ENCODE measurements around the gene FST.

Gene FST

GRCh38 chr5:53464722-53465121 is 15.7 kb upstream of the FST start:
- intact Hi-C loops (cut with DNase I; ENCODE audit: low total_unique reads) = no loop called here
- Histone ChIP-seq H3K4me3 (no peak overlapping the region), H3K36me3 (no peaks in the 10 kb centered on the region), H3K27me3 (no peaks in the 10 kb centered on the region), H3K4me1 (no peaks in the 10 kb centered on the region), H3K9me3 (no peaks in the 10 kb centered on the region), H3K27ac (no peak overlapping the region)
- DNase-seq = no peak
- no peak for TF ChIP-seq CTCF (IDR thresholded peaks at IDR 0.05)

- Histone ChIP-seq H3K9me3 (no peaks in the 10 kb centered on the region), H3K27me3 (no peaks in the 10 kb centered on the region), H3K27ac (no peak overlapping the region), H3K36me3 (no peaks in the 10 kb centered on the region), H3K4me3 (no peak overlapping the region), H3K4me1 (no peaks in the 10 kb centered on the region)
- TF ChIP-seq CTCF (IDR thresholded peaks at IDR 0.05) = no peak
- DNase-seq = no peak
- intact Hi-C loops (cut with DNase I; ENCODE audit: low total_unique reads) = no loop called here
These were observed 10.3 kb upstream of the FST start for GRCh38 chr5:53469946-53470687.

GRCh38 chr5:53472279-53472678 is 8.2 kb upstream of the FST start:
- H3K27me3 ChIP-seq = no peaks in the 10 kb centered on the region
- no peak for TF ChIP-seq CTCF (IDR thresholded peaks at IDR 0.05)
- no peaks in the 10 kb centered on the region for H3K4me1 ChIP-seq
- intact Hi-C loops (cut with DNase I; ENCODE audit: low total_unique reads) = no loop called here
- H3K27ac ChIP-seq = no peak overlapping the region
- DNase-seq = no peak
- H3K4me3 ChIP-seq = no peak overlapping the region
- H3K36me3 ChIP-seq = no peaks in the 10 kb centered on the region
- H3K9me3 ChIP-seq = no peaks in the 10 kb centered on the region

- Histone ChIP-seq H3K9me3 (no peaks in the 10 kb centered on the region), H3K27me3 (no peaks in the 10 kb centered on the region), H3K4me1 (no peaks in the 10 kb centered on the region), H3K4me3 (no peak overlapping the region), H3K27ac (no peak overlapping the region), H3K36me3 (no peaks in the 10 kb centered on the region)
- intact Hi-C loops (cut with DNase I; ENCODE audit: low total_unique reads) = no loop called here
- TF ChIP-seq CTCF (IDR thresholded peaks at IDR 0.05) = no peak
- no peak for DNase-seq
These were observed 7.5 kb upstream of the FST start for GRCh38 chr5:53472720-53473510.

GRCh38 chr5:53473633-53474032 is 6.8 kb upstream of the FST start:
- intact Hi-C loops (cut with DNase I; ENCODE audit: low total_unique reads) = no loop called here
- no peak for TF ChIP-seq CTCF (IDR thresholded peaks at IDR 0.05)

More at GRCh38 chr5:53473633-53474032, 6.8 kb upstream of the FST start:
- H3K36me3 ChIP-seq = no peaks in the 10 kb centered on the region
- no peak overlapping the region for H3K4me3 ChIP-seq
- DNase-seq = no peak
- H3K9me3 ChIP-seq = no peaks in the 10 kb centered on the region
- H3K27me3 ChIP-seq = no peaks in the 10 kb centered on the region
- H3K4me1 ChIP-seq = peaks cover 0 to 4% (median 1%) of the 10 kb centered on the region in 4 donors
- H3K27ac ChIP-seq = no peak overlapping the region

Data from tibial artery (tissue), 4 donors.